Neuronal stem cell (in vitro differentiated cells): ENCODE data around the gene CYRIA.

Source experiments
- DNase-seq: peaks from one replicate; pipeline ENCODE4 v3.0.0-alpha.2; 2013; ENCODE audit warnings: low spot score
- H2AFZ ChIP-seq: one replicate; pipeline ENCODE4 v1.6.1; 2013; ENCODE audit warnings: mild to moderate bottlenecking, low read length, inconsistent platforms
- H2AK5ac ChIP-seq: 2 replicates; pipeline ENCODE4 v1.6.1; 2013; ENCODE audit warnings: low read depth, mild to moderate bottlenecking, inconsistent platforms, low read length, moderate library complexity, mixed read lengths
- H2BK120ac ChIP-seq: 2 replicates; pipeline ENCODE4 v1.6.1; 2013; ENCODE audit warnings: low read depth, mild to moderate bottlenecking, inconsistent platforms, low read length, moderate library complexity, mixed read lengths
- H2BK12ac ChIP-seq: one replicate; pipeline ENCODE4 v1.6.1; 2013; ENCODE audit warnings: low read length, inconsistent platforms
- H2BK15ac ChIP-seq: 2 replicates; pipeline ENCODE4 v1.6.1; 2013; ENCODE audit warnings: mild to moderate bottlenecking, low read length, inconsistent platforms, mixed read lengths
- H2BK5ac ChIP-seq: one replicate; pipeline ENCODE4 v1.6.1; 2013; ENCODE audit warnings: inconsistent platforms, mild to moderate bottlenecking, low read length, moderate library complexity
- H3K14ac ChIP-seq: one replicate; pipeline ENCODE4 v1.6.1; 2013; ENCODE audit warnings: low read length, inconsistent platforms
- H3K18ac ChIP-seq: 2 replicates; pipeline ENCODE4 v1.6.1; 2013; ENCODE audit warnings: low read length, inconsistent platforms
- H3K23ac ChIP-seq: 2 replicates; pipeline ENCODE4 v1.6.1; 2013; ENCODE audit warnings: low read depth, mild to moderate bottlenecking, mixed read lengths, low read length, inconsistent platforms; ENCODE audit not compliant: poor library complexity
- H3K27ac ChIP-seq: replicated peaks from 3 replicates; pipeline ENCODE4 v1.5.1; 2013; ENCODE audit warnings: low read length, inconsistent platforms
- H3K27me3 ChIP-seq, 3 experiments: 2 replicates each; pipeline ENCODE4 v1.6.1; 2013; ENCODE audit warnings: low read length in 3 of 3, mild to moderate bottlenecking in 2 of 3, inconsistent platforms in 1 of 3, low read depth in 1 of 3, mixed read lengths in 1 of 3, moderate library complexity in 1 of 3; ENCODE audit not compliant: control insufficient read depth in 3 of 3, insufficient read depth in 3 of 3
- H3K36me3 ChIP-seq, 2 donors: replicated peaks in 1 of 2; 2 replicates each; pipeline ENCODE4 v1.6.1; 2013; ENCODE audit warnings: low read length in 2 of 2; ENCODE audit not compliant: control insufficient read depth in 2 of 2, insufficient read depth in 2 of 2
- H3K4ac ChIP-seq: 2 replicates; pipeline ENCODE4 v1.6.1; 2013; ENCODE audit warnings: inconsistent platforms, mild to moderate bottlenecking, low read length, moderate library complexity
- H3K4me1 ChIP-seq, 2 donors: 1 replicate in 1 of 2; 2 replicates in 1 of 2; pipeline ENCODE4 v1.6.1; 2013; ENCODE audit warnings: low read length in 2 of 2, low read depth in 1 of 2; ENCODE audit not compliant: control insufficient read depth in 2 of 2, insufficient read depth in 1 of 2
- H3K4me2 ChIP-seq: one replicate; pipeline ENCODE4 v1.6.1; 2013; ENCODE audit warnings: mild to moderate bottlenecking, low read length, inconsistent platforms; ENCODE audit not compliant: insufficient read depth, poor library complexity, severe bottlenecking
- H3K4me3 ChIP-seq, 2 donors: 2 replicates each; pipeline ENCODE4 v1.5.1; 2013; ENCODE audit warnings: low read length in 2 of 2, mild to moderate bottlenecking in 2 of 2, inconsistent platforms in 1 of 2, moderate library complexity in 1 of 2
- H3K79me1 ChIP-seq: one replicate; pipeline ENCODE4 v1.6.1; 2013; ENCODE audit warnings: low read depth, mild to moderate bottlenecking, inconsistent platforms, low read length, moderate library complexity
- H3K9ac ChIP-seq: one replicate; pipeline ENCODE4 v1.6.1; 2013; ENCODE audit warnings: mild to moderate bottlenecking, low read depth, low read length, inconsistent platforms; ENCODE audit not compliant: poor library complexity
- H3K9me3 ChIP-seq, 2 donors: replicated peaks in 1 of 2; 2 replicates each; pipeline versions ENCODE3 to v1.6.1; 2013; ENCODE audit warnings: low read length in 2 of 2, mild to moderate bottlenecking in 2 of 2, inconsistent platforms in 1 of 2, low read depth in 1 of 2, mixed read lengths in 1 of 2, moderate library complexity in 1 of 2; ENCODE audit not compliant: control insufficient read depth in 2 of 2, insufficient read depth in 1 of 2
- H4K8ac ChIP-seq: one replicate; pipeline ENCODE4 v1.6.1; 2013; ENCODE audit warnings: low read depth, mild to moderate bottlenecking, inconsistent platforms, low read length, moderate library complexity
- H4K91ac ChIP-seq: one replicate; pipeline ENCODE4 v1.6.1; 2013; ENCODE audit warnings: low read length, low read depth, mild to moderate bottlenecking, inconsistent platforms; ENCODE audit not compliant: poor library complexity
- WGBS, 2 donors: extraction: QIAGEN DNeasy Blood & Tissue Kit; methylation state at CpG; one replicate each; pipeline ENCODE4 v1.1.7; 2013; ENCODE audit warnings: missing lambda C conversion rate in 2 of 2, mixed read lengths in 1 of 2; ENCODE audit not compliant: insufficient read length in 2 of 2, insufficient replicate concordance in 1 of 2; ENCODE audit errors: extremely low coverage in 2 of 2; 5-methylcytosine and 5-hydroxymethylcytosine counted together

CYRIA gene

GRCh38 chr2:16655445-16655837, 10.2 kb downstream of the CYRIA start:
- DNase-seq = no peak
- H2BK5ac ChIP-seq = no peak overlapping the region
- H3K4ac ChIP-seq = no peak overlapping the region
- no peak overlapping the region for H2BK12ac ChIP-seq
- no peak overlapping the region for H3K9ac ChIP-seq
- H4K91ac ChIP-seq = no peak overlapping the region
- no peak overlapping the region for H2AFZ ChIP-seq
- H3K79me1 ChIP-seq = no peaks in the 10 kb centered on the region
- no peak overlapping the region for H2BK120ac ChIP-seq
- no peak overlapping the region for H3K4me2 ChIP-seq
- WGBS, 2 donors = no CpG with 5 or more reads among the region's 6 CpGs
- H3K4me3 ChIP-seq = no peak overlapping the region
- H3K9me3 ChIP-seq = no peaks in the 10 kb centered on the region
- H3K4me1 ChIP-seq = peaks cover 18 to 33% of the 10 kb centered on the region in 2 donors
- no peak overlapping the region for H3K18ac ChIP-seq
- H3K36me3 ChIP-seq = no peaks in the 10 kb centered on the region
- no peak overlapping the region for H4K8ac ChIP-seq
- no peak overlapping the region for H3K14ac ChIP-seq
- no peak overlapping the region for H3K27ac ChIP-seq
- H2BK15ac ChIP-seq = no peak overlapping the region
- no peaks in the 10 kb centered on the region for H3K27me3 ChIP-seq
- no peak overlapping the region for H2AK5ac ChIP-seq
- no peak overlapping the region for H3K23ac ChIP-seq

DNA sequence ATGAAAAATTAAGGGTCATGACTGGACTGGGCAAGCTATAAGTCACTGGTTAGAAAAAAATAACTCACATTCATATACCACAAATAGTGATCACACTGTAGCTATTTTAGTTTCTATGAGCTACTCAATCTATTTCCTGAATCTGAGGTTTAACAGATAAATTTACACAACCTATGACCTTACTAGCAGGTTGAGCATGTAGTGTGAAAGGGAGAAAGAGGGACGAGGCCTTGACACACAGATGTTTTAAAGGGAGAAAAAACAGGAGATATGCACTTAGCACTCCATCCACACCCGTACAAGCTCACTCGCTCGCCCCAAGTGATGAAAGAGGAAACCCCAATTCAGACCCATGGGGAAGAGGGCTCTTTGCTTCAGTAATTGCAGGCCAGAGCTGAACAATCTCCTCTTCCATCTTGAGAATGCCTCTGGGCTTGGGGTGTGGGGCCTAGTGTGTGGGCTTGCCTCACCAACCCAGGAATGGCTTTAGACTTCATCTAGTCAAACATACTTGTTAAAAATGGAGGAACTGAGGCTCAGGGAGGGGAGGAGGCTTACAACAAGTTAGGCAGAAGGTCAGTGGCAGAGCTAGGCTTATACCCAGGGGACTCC, 10.7 kb downstream of the CYRIA start:
- Histone ChIP-seq H3K27me3 (no peaks in the 10 kb centered on the region), H2AK5ac (no peak overlapping the region), H3K4ac (no peak overlapping the region), H2BK5ac (no peak overlapping the region), H3K18ac (no peak overlapping the region), H2AFZ (no peak overlapping the region), H2BK120ac (no peak overlapping the region), H3K9ac (no peak overlapping the region), H3K14ac (no peak overlapping the region), H3K23ac (no peak overlapping the region), H3K4me3 (no peak overlapping the region), H3K4me2 (no peak overlapping the region), H4K8ac (no peak overlapping the region), H2BK12ac (no peak overlapping the region), H4K91ac (no peak overlapping the region), H3K79me1 (no peaks in the 10 kb centered on the region), H3K4me1 (peaks cover 18 to 36% of the 10 kb centered on the region in 2 donors), H3K27ac (no peak overlapping the region), H3K36me3 (no peaks in the 10 kb centered on the region), H2BK15ac (no peak overlapping the region), H3K9me3 (no peaks in the 10 kb centered on the region)
- no peak for DNase-seq
- no CpG with 5 or more reads among the region's 4 CpGs for WGBS, 2 donors

GRCh38 chr2:16653799-16654198, 11.8 kb downstream of the CYRIA start:
- Histone ChIP-seq H2BK5ac (no peak overlapping the region), H2AFZ (no peak overlapping the region), H3K14ac (no peak overlapping the region), H3K4me1 (peaks cover 19 to 36% of the 10 kb centered on the region in 2 donors), H3K23ac (no peak overlapping the region), H3K4me3 (no peak overlapping the region), H2BK15ac (no peak overlapping the region), H3K27me3 (peaks cover 0 to 3% (median 0%) of the 10 kb centered on the region in 3 experiments), H4K8ac (no peak overlapping the region), H2BK12ac (no peak overlapping the region), H3K36me3 (no peaks in the 10 kb centered on the region), H3K4ac (no peak overlapping the region), H2AK5ac (no peak overlapping the region), H3K18ac (no peak overlapping the region), H3K9ac (no peak overlapping the region), H2BK120ac (no peak overlapping the region), H3K4me2 (no peak overlapping the region), H3K9me3 (no peaks in the 10 kb centered on the region), H3K27ac (no peak overlapping the region), H4K91ac (no peak overlapping the region), H3K79me1 (no peaks in the 10 kb centered on the region)
- no CpG with 5 or more reads among the region's 4 CpGs for WGBS, 2 donors
- no peak for DNase-seq

- Histone ChIP-seq H2BK12ac (no peak overlapping the region), H3K4ac (no peak overlapping the region), H3K14ac (no peak overlapping the region), H3K4me2 (no peak overlapping the region), H4K8ac (no peak overlapping the region), H2BK120ac (no peak overlapping the region), H3K23ac (no peak overlapping the region), H3K79me1 (no peaks in the 10 kb centered on the region), H3K4me1 (peaks cover 17 to 41% of the 10 kb centered on the region in 2 donors), H3K9ac (no peak overlapping the region), H3K27ac (no peak overlapping the region), H2BK5ac (no peak overlapping the region), H3K9me3 (no peaks in the 10 kb centered on the region), H3K27me3 (peaks cover 0 to 3% (median 0%) of the 10 kb centered on the region in 3 experiments), H2AK5ac (no peak overlapping the region), H3K4me3 (no peak overlapping the region), H2BK15ac (no peak overlapping the region), H3K36me3 (no peaks in the 10 kb centered on the region), H2AFZ (peak overlapping the region; percentile 41), H3K18ac (no peak overlapping the region), H4K91ac (no peak overlapping the region)
- DNase-seq = no peak
- no CpG with 5 or more reads among the region's 2 CpGs for WGBS, 2 donors
Measured at GRCh38 chr2:16653083-16653375, 12.6 kb downstream of the CYRIA start.
